ENCODE results near the gene NUAK1.

Gene NUAK1

DNA sequence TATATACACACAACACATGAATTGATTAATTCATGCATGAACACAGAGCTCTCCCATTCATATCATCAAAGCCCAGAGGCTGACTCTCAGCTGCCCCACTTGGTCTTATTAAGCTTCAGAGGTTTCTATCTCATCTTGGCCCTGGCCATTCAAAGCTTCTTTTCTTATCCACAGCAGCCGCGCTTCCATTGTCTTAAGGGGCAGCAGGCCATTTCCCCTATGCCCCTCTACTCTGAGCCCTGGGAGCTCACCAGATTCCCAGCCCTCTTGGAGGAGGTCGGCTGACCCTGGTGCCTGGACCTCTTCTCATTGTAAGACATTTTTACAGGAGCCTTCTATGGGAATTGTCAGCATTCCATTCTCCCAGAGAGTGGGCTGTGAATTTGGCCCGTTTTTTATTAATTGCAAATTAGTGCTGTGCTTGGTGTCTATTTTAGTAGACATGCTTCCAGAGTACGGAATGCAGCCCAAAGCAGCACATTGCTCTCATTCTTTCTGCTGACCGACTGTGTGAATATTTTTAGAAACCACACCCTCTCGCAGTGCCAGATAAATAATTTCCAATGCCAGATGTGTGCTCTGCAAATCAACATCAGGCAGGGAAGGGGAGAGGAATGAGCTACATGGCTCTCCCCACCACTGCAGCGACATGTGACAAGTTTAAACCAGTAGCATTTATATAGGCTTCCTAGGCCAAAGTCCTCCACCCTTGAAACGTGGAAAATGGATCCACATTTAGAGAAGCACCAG lies 58.5 kb downstream of the NUAK1 start:
- peak; percentile 85 for DNase-seq

DNA sequence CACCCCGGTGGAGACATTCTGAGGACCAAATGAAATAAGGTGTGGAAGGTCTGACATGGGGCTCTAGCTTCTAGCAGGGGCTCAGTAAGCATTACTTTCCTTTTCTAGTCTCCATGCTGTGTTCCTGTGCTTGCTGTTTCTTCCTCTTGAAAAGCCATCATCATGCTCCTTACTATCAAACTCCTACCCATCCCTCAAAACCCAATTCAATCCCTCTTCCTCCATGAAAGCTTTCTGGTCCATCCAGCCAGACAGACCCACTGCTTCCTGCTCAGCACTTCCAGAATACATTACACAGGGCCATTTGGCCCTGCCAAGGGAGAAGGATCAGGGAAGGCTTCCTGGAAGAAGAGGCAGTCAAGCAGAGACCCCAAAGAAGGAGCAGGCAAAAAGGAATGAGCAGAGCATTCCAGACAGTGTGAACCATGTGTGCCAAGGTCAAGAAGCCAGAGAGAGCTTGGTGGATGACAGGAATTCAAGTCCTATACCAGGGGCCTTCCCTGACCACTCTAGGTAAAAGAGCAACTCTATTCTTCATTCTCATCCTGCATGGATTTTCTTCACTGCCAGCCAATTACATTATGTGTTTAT lies 59.5 kb downstream of the NUAK1 start:
- DNase-seq, result no peak

GRCh38 chr12:106078358-106079010 lies 60.3 kb downstream of the NUAK1 start:
- peak; percentile 90 for DNase-seq

DNA sequence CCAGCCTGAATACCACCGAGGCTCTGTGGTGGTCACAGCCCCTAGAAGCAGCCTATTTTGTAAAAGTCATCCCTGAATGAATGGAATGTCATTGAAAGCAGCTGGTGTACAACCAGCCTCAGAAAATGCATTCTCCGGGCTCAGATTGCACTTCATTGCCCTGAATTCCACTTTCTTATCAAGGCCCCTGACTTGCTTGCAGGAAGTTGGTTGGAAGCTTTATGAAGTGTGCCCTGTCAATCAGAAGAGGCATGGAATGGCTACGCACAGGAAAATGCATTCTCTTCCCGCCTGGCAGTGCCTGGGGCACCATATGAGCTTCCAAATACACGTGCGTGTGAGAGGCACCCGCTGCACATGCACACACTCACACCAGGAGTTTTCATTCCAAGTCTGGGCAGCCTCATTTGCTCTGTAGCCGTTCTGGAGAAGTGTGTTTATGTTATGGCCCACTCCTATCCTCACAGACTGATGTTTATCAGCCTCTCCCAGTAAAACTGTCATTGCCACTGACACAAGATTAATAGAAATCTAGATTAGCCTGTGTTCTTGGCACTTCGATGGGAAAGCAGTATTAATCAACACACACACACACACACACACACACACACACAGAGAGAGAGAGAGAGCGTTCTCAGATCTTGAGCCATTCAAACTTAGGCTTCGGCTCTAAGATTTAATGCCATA lies 63.9 kb downstream of the NUAK1 start:
- DNase-seq, result peak; percentile 66

DNA sequence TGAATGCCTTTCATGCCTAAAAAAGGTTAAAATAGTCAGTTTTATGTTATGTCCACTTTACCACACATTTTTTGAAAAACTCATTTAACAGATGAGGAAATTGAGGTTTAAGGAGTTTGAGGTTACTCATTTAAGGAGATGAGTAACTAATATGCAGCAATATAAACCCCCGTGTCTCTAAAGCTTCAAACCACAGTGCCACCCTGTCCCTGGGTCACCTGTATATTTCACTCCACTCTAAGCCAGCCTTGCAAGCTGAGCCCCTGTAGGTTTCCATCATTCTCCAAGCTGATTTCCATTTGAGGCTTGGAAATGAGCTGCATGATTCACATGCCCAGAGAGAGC lies 64.4 kb downstream of the NUAK1 start:
- DNase-seq, result no peak

- DNase-seq, result no peak
These were observed 65.6 kb downstream of the NUAK1 start for GRCh38 chr12:106073179-106073578.

DNA sequence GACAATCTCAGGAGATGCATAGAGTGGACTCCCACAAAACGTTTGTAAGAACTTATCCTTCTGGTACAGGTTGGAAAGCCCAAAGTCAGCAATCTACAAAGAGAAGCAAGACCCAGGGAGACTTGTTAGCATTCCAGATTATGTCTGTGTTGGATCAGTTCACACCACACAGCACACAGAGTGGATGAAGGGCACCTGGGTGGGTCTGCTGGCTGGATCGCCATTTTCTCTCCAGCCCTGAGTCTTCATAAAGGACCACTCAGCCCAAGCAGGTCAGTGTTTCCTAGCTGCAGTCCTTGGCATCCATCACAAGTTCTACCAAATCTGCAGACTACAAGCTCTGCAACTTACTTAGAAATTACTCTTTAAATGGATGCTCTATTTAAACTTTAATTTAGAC lies 66.0 kb downstream of the NUAK1 start:
- DNase-seq, result no peak

DNA sequence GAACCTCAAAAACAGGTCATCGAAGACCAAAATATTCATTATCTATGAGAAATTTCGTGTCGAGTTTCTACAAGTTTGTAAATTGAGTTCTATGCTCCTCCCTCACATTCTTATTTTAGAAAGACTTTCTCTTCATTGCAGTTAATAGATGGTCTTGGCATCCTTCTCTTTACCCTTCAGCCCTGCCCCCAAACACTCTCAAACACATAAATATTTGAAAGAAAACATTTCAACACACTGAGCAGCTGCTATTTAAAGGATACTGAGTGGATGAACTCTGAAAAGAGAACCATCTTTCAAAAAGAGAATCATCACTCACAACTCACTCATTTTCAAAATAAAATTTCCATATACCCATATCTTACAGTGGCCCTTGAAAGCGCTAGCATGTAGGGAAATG lies 67.1 kb downstream of the NUAK1 start:
- no peak for DNase-seq

DNA sequence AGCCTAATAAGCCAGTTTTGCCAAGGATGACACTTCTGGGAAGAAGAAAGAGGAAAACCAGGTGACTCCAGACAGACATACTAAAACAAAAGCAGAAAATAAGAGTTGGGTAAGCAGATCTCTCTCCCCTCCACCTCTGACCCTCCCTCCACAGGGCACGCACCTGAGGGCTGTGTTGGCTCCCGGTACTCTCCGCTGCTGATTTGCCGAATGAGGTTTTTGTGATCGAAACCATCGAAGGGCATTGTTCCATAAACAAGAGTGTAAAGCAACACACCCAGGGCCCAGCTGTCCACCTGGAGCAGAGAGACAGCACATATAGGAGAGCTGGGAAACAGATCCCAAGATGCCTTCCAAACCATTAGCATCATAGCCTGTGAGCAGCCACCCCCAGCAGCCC lies 68.1 kb downstream of the NUAK1 start:
- no peak for DNase-seq

- no peak for DNase-seq
These were observed 68.6 kb downstream of the NUAK1 start for GRCh38 chr12:106070147-106070546.

GRCh38 chr12:106068296-106068695 lies 70.5 kb downstream of the NUAK1 start:
- no peak for DNase-seq

GRCh38 chr12:106067606-106068205 lies 71.0 kb downstream of the NUAK1 start:
- no peak for DNase-seq

DNA sequence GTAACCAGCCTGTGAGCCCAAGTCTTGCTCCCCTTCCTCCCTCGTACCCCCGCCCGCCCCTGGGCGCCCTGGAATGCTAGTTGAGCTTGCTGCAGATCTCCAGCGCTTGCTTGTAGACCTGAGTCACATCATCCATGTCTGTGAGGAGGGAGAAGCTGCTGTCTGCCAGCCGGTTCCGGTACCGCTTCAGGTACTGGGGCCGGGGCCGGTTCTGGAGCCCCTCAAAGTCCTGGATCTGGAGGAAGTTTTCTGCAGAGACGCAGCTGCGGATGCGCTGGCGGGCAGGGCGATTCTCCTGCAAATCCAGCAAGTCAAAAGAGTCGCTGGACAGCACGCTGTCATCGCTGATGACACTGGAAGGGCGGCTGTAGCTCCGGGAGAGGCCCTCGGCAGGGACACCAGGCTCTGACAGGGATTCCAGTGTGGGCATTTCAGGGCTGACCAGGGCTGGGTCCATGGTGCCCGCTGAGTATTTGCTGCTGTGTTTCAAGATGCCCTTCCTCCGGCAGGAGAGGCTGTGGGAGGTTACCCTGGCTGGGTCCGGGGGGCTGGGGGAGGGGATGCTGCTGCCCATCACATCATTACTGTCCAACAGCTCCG lies 71.9 kb downstream of the NUAK1 start:
- DNase-seq, result no peak

DNA sequence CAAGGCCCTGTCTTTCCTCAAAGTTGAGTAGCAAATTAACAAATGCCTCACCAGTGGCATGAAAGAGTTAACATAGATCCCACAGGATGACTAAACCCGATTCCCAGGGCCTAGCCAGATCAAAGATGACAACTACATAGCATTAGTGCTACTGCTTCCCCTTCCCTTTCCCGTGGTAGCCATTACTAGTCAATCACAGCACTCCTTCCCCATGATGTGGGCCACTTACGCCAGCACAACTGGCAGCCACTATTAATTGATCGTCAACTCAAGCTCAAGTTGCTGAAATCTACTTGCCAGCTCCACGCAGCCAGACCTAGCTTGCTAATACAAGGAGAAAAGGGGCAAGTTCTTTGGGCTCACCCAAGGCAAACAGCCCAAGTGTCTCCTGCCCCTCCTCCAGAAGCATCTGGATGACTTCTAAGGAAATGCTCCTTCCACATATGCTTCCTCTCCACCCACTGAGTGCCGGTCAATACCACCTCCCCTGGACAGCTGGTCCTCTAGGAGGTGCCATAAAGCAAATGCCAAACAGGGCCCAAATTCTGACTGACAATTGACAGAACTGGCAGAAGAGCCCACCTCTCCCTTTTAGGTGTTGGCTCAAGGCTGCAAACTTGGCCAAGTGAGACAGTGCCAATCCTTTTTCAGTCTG lies 72.6 kb downstream of the NUAK1 start:
- DNase-seq, result no peak

DNA sequence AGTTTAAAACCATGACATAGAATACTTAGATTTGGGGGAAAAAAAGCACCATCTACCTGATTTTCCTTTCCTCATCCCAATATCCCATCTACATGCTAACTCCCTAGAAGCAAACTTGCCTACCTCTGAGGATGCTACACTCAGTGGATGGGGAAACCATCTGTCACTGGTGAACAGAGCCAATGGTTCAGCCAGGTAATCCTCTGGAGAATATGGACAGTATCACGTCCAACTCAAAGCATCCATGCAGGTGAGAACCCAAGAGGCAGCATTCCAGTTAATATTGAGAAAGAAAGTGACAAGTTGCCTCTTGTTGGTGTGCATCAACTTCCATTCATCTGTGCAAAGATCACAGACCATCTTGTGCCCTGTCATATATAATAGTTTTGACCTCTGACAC lies 73.2 kb downstream of the NUAK1 start:
- DNase-seq, result no peak

DNA sequence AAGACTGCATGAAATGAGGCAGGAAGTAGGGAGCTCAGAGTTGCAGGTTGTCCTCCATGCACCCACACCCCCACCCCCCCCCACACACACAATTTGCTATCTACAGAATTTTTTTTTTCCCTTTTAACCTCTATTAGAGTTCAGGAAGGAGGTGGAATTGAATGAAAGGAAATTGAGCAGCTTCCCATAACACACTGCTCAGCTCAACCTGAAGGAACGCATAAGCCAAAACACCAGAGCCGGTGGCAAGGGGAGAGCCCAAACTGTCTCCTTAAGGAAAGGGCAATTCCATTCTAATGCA lies 74.1 kb downstream of the NUAK1 start:
- DNase-seq, result no peak

GRCh38 chr12:106063826-106064720 lies 74.7 kb downstream of the NUAK1 start:
- DNase-seq, result no peak

GRCh38 chr12:106062693-106063092 lies 76.1 kb downstream of the NUAK1 start:
- peak; percentile 34 for DNase-seq

GRCh38 chr12:106058256-106059182 lies 80.2 kb downstream of the NUAK1 start:
- DNase-seq, result peak; percentile 71

- no peak for DNase-seq
These were observed 84.7 kb downstream of the NUAK1 start for GRCh38 chr12:106054049-106054448.
